Right lung (tissue), 5 donors: Measurements from ENCODE around the gene SCN5A. TPM values are rescaled to one million over a fixed set of nuclear protein-coding genes. Genes with fewer than 3 reads are reported as not detected.

Source experiments
- DNase-seq, 2 donors: peaks; one replicate each; pipeline ENCODE4 v3.0.0-alpha.2; 2013
- polyA plus RNA-seq, 5 donors: library from polyadenylated mRNA; unstranded; fragments of 120-200 nt; gene quantifications; one replicate each; pipeline versions ENCODE4 v1.2.1 to v1.2.3, GENCODE V29; 2013; ENCODE audit warnings: inconsistent platforms in 1 of 5, low replicate concordance in 1 of 5; ENCODE audit not compliant: insufficient read length in 5 of 5, insufficient read depth in 1 of 5

Gene SCN5A
- polyA plus RNA-seq, 5 donors: 0.52 to 1.0 (median 0.77) TPM

GRCh38 chr3:38601956-38602550 is 47.4 kb downstream of the SCN5A start:
- no peak for DNase-seq

- no peak for DNase-seq
Measured at GRCh38 chr3:38600551-38600950, 48.9 kb downstream of the SCN5A start.

- no peak for DNase-seq
Measured at GRCh38 chr3:38599886-38600285, 49.6 kb downstream of the SCN5A start.

GRCh38 chr3:38598791-38599190 is 50.7 kb downstream of the SCN5A start:
- no peak for DNase-seq

GRCh38 chr3:38597502-38598060 is 51.9 kb downstream of the SCN5A start:
- DNase-seq: no peak

GRCh38 chr3:38595393-38595792 is 54.1 kb downstream of the SCN5A start:
- DNase-seq: no peak

- DNase-seq: no peak
Measured at GRCh38 chr3:38590521-38590920, 59.0 kb downstream of the SCN5A start.

- no peak for DNase-seq
Measured at GRCh38 chr3:38588995-38589937, 60.2 kb downstream of the SCN5A start.

- DNase-seq: no peak
Measured at GRCh38 chr3:38588371-38588971, 61.0 kb downstream of the SCN5A start.

GRCh38 chr3:38587548-38588131 is 61.8 kb downstream of the SCN5A start:
- no peak for DNase-seq

- no peak for DNase-seq
Measured at GRCh38 chr3:38586546-38587520, 62.7 kb downstream of the SCN5A start.

- DNase-seq: no peak
Measured at GRCh38 chr3:38585791-38586420, 63.6 kb downstream of the SCN5A start.

- no peak for DNase-seq
Measured at GRCh38 chr3:38583688-38584087, 65.8 kb downstream of the SCN5A start.

- DNase-seq: no peak
Measured at GRCh38 chr3:38582941-38583645, 66.4 kb downstream of the SCN5A start.

- DNase-seq: no peak
Measured at GRCh38 chr3:38582316-38582715, 67.2 kb downstream of the SCN5A start.

- no peak for DNase-seq
Measured at GRCh38 chr3:38581774-38582173, 67.7 kb downstream of the SCN5A start.

- no peak for DNase-seq
Measured at GRCh38 chr3:38580450-38581382, 68.8 kb downstream of the SCN5A start.
